Activated CD4-positive, alpha-beta T cell treated with anti-CD3 and anti-CD28 coated beads, Interleukin-2, amount 50 U/mL, for 1 hour (primary cell): ENCODE data around the gene TMEM234.

ENCODE experiments used
- DNase-seq: peaks from one replicate; pipeline ENCODE4 v3.0.0-alpha.2; 2020

The TMEM234 gene

DNA sequence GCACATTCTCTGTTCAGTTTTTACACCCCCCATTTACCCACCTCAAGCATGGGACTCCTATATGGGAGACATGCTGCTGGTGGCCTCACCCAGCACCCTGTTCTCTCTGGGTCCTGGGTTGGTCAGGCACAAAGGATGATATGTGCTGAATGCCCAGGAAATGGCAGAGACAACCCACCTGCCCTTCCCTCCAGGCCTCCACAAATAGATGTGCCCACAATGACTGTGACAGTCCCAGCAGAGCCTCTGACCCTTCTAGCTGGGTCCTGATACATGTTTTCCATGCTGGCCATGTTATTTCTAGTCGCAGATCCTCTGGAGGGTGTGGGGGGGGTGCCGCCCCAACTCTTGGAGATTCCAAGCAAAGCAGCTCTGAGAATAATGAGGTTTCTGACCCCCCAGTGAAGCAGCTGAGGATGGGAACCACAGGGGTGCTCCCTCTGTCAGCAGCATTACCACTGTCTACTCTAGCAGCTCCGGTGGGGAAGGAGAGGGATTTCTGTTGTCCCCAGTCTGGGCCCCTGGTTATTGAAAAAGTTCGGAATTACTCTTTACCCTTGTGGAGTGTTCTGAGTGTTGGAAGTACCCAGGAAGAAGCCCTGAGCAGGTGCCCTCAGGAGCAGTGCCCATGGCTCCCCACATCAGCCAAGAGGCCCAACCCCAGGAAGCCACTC lies 23.0 kb downstream of the TMEM234 start:
- no peak for DNase-seq

DNA sequence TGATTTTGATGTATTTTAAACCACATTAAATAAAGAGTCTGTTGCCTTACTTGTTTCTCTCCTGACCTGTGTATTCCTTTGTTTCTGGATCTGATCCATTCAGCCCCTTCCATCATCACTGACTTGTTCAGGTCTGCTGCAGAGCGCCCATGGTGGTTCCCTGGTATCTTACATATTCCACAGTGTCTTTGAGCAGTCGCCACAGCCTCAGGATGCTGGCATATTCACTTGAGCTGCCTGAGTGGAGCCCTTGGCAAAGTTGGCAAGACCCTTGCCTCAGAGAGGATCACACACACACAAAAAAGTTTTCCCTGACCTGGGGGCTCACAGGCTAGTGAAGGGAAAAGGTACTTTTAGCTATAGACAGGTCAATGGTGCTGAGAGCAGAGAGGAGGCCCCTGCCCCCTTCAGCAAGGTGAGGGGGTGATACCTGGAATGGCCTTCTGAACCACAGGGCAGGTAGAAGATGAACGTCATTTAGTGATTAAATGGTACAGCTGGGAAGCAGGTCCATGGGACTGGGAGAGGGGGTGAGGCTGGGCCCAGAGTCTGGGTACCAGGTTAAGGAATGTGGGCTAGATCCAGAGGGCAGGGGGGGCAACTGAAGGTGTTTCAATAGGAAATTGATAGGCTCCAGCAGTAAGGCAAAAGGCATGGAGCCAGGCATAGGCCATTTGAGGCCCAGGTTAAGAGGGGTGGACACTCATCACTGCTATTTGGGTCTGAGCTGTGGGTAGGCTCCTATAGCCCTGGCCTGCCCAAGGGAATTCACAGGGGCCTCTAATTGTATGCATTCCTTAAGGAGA lies 23.7 kb downstream of the TMEM234 start:
- no peak for DNase-seq

DNA sequence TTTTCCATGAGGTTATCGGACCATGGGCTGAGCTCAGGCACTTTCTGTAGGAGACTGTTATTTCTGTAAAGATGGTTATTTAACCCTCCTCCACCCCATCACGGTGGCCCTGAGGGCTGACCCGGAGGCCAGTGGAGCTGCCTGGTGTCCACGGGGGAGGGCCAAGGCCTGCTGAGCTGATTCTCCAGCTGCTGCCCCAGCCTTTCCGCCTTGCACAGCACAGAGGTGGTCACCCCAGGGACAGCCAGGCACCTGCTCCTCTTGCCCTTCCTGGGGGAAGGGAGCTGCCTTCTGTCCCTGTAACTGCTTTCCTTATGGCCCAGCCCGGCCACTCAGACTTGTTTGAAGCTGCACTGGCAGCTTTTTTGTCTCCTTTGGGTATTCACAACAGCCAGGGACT lies 24.3 kb downstream of the TMEM234 start:
- no peak for DNase-seq

DNA sequence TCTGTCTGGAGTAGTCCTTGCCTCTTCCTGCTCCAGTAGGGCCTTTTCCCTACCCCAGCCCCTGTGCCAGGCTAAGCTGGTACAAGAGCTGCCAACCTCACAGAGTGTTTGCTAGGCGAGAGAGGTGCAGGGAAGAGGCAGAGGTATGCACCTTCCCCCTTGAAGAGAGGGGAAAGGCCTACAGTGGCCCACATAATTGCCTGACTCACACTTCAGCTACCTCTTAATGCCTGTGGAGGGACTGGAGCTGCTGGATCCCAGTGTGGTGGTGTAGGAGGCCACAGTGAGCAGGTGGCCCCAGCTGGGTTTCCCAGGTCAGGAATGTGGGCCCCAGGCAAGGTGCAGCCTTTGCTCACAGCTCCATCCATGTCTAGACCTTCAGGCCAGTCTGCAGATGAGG lies 25.1 kb downstream of the TMEM234 start:
- DNase-seq: no peak

DNA sequence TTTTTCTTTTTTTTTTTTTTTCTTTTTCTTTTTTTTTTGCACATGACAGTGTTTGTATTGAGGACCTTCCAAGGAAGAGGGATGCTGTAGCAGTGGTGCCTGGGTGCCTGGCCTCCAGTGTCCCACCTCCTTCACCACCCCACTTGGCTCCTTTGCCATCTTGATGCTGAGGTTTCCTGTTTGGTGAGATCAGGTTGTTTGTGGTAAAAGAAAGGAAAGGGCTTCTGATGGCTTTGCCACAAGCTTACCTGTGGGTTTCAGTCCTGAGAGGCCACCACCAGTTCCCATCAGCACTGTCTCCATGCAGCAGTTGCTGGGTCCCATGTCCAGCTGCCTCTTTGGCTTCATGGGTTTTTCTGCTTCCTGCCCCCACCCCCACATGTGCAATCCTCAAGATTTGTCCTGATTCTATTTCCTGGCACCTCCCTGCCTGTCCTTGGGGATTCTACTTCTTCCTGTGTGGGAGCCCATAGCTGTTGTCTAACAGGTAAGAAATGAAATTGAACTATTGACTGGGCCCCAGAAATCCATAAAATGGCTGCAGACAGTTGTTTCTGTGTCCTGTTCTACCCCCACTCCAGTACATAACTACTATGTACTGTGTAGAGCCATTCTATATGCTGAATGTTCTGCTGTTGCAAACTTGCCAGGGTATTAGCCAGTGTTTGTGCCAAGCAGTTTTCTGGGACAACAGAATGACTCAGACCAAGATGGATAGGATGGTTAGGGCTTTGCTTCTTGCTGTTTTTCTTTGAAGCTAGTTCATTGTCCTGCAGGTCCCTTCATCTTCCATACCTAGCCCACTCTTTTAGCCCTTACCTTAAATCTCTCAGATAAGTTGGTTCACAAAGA lies 26.0 kb downstream of the TMEM234 start:
- no peak for DNase-seq

DNA sequence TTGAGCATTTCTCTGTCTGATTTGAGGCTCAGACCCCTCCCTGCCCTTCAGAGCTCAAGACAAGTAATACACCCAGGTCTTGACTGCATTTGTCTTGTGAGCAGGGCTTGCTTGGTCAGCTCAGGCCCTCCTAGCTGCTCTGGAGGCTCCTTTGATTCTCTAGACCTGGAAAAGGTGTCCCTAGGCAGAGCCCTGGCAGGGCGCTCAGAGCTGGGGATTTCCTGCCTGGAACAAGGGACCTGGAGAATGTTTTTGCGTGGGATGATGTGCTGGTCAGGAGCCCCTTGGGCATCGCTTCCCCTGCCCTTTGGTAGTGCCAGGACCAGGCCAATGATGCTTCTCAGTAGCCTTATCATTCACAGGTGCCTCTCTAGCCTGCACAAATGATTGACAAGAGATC lies 26.6 kb downstream of the TMEM234 start:
- no peak for DNase-seq

DNA sequence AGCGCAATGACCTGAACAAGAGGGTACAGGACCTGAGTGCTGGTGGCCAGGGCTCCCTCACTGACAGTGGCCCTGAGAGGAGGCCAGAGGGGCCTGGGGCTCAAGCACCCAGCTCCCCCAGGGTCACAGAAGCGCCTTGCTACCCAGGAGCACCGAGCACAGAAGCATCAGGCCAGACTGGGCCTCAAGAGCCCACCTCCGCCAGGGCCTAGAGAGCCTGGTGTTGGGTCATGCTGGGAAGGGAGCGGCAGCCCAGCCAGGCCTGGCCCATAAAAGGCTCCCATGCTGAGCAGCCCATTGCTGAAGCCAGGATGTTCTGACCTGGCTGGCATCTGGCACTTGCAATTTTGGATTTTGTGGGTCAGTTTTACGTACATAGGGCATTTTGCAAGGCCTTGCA lies 27.2 kb downstream of the TMEM234 start:
- DNase-seq: no peak

DNA sequence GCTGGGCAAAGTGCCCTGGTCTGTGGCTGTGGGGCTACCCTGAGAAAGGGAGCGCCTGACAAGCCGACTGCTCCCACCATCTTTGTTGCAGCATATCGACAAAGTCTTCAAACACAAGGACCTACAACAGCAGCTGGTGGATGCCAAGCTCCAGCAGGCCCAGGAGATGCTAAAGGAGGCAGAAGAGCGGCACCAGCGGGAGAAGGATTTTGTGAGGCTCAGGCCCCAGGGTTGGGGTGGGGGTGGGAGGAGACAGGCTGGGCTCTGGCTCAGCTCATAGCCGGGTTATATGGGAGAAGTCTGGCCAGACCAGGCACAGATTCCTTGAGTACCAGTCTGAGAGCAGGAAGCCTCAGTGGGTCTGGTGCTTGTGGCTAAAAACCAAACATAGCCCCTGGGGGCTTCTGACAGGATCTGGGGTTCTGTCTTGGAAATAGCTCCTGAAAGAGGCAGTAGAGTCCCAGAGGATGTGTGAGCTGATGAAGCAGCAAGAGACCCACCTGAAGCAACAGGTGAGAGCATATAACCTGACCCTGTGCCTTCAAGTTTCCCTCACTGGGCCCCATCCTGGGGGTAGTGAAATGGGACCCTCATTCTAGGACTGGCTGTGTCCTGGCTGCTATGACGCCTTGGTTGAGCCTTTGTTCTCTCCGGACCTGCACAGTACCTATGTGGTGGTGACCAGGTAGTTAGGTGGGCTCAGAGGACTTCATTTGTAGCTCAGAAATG lies 29.8 kb downstream of the TMEM234 start:
- no peak for DNase-seq

DNA sequence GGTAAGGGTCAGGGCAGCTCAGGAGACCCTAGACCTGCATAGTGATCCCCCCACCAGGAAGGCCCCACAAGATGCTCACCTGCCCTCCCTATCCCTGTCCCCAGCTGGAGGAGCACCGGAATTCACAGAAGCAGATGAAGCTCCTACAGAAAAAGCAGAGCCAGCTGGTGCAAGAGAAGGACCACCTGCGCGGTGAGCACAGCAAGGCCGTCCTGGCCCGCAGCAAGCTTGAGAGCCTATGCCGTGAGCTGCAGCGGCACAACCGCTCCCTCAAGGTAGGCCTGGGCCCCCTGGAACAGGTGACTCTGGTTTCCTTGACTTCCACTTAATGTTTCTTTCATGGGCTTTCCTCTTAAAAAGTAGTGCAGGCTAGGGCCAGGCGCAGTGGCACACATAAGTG lies 34.3 kb downstream of the TMEM234 start:
- no peak for DNase-seq

DNA sequence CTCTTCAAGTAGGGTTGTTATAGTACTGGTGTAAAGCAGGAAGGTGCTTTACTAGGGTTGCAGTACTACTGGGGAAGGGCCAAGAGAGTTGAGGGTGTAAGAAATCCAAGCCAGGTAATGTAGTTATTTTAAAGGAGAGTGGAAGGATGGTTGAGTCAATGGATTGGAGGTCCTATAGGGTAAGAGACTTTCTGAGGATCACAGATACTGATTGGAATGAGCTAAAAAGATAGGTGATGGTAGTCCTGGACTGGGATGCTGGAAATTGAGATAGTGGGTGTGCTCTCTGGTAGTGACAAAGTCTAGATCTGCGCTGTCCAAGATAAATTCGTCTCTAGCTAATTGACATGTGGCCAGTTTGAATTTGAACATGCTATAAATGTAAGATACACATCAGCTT lies 35.7 kb downstream of the TMEM234 start:
- no peak for DNase-seq

DNA sequence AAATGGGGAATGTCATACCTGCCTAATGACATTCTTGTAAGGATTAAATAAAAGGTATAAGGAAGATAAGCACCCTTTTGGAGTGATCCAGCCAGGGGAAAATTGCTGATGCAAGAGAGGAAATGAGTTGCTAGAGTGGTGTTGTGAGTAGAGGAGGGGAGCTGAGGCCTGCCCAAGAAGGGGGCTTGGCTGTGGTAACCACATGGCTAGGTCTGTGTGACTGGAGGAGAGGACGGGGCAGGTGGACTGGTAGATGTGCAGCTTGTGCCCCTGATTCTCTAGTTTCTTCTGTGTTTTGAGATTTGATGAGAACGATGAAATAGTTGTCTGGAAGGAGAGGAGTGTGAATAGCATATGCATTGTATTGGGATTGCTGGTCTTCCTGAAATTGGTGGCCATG lies 36.1 kb downstream of the TMEM234 start:
- no peak for DNase-seq

DNA sequence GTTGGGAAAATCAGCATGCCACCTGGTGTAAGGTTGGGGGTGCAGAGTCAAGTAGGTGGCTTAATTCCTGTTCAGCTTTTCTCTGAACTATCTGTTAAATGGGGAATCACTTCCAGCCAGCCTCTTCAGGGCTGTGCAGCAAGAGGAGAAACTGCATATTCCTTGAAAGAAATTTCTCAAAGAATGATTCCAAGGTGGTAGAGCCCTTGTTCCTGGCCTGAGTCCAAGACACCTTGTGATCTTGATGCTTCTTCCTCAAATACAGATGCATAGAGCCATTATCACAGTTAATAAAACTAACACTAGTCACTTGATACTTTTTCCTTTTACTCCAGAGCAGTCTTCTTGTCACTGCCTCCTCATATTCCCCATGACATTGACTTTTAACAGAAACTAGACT lies 37.5 kb downstream of the TMEM234 start:
- DNase-seq: no peak

DNA sequence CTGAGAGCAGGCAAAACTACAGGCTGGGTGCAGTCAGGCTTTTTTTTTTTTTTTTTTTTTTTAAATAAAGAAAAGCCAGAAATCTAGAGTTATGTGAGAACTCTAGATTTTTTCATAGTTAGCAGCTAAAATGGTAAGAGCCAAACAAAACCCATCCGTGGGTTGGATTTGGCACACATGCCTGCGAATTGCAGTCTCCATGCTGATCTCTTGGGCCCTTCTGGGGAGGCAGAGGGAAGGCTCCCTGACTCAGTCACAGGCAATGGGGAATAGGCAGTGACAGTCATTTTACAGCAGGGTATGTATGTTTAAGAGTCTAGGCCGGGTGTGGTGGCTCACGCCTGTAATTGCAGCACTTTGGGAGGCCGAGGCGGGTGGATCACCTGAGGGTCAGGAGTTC lies 40.1 kb downstream of the TMEM234 start:
- no peak for DNase-seq

DNA sequence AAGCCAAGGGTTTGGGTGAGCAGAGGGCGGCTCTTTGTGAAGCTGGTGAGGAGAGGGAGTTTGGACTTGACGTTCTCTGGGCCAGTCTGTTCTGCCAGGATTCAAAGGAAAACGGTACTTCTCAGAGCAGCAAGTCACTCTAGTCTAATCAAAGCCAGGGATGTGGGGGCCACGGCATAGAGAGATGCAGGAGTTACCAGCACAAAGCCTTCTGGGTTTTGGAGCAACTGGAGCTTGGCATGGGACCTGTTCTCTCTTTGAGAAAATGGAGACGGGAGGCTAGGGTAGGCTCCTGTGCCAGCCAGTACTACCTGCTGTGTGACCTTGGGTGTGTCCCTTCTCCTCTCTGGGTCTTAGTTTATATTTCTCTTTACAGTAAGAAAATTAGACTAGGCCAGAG lies 40.6 kb downstream of the TMEM234 start:
- no peak for DNase-seq

DNA sequence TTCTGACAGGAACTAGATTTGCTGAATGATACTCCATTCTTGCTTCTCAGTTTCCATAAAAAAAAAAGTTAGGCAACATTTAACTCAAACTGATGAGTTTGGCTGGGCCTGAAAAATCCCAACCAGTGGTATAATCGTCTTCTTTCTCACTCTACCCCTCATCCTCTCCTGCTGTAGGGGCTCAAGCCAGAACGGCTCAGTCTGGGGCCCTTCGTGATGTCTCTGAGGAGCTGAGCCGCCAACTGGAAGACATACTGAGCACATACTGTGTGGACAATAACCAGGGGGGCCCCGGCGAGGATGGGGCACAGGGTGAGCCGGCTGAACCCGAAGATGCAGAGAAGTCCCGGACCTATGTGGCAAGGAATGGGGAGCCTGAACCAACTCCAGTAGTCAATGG lies 41.1 kb downstream of the TMEM234 start:
- no peak for DNase-seq

DNA sequence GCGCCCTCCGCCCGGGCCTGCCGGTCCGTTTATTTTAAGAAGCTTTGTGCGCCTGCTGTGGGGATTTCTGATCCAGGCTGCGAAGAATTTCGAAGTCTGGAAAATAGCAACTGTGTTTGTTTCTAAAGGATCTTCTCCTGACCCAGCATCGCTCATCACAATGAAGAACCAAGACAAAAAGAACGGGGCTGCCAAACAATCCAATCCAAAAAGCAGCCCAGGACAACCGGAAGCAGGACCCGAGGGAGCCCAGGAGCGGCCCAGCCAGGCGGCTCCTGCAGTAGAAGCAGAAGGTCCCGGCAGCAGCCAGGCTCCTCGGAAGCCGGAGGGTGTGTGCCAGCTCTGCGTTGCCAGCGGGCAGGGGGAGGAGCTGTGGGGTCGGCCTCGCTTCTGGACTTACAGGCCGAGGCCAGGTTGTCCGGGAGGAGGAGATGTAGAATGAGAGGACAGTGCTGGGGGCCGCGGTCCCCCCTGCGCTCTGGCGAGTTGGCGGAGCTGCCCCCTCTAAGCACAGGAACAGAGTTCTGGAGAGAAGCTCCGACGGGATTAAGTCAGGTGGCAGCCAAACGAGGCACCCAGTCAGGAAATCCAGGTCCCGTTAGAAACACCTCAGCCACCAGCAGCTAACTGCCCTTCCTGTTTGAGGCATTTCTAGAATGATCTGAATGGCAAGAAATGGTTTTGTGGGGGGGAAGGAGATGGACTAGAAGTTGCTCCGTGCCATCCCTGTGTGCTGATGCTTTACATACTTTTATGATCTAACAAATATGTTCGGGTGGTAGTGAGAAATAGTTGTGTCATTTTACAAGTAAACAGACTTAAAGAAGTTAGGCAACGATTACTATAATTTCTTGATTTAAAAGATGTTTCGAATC lies 41.7 kb downstream of the TMEM234 start:
- peak; percentile 21 for DNase-seq

DNA sequence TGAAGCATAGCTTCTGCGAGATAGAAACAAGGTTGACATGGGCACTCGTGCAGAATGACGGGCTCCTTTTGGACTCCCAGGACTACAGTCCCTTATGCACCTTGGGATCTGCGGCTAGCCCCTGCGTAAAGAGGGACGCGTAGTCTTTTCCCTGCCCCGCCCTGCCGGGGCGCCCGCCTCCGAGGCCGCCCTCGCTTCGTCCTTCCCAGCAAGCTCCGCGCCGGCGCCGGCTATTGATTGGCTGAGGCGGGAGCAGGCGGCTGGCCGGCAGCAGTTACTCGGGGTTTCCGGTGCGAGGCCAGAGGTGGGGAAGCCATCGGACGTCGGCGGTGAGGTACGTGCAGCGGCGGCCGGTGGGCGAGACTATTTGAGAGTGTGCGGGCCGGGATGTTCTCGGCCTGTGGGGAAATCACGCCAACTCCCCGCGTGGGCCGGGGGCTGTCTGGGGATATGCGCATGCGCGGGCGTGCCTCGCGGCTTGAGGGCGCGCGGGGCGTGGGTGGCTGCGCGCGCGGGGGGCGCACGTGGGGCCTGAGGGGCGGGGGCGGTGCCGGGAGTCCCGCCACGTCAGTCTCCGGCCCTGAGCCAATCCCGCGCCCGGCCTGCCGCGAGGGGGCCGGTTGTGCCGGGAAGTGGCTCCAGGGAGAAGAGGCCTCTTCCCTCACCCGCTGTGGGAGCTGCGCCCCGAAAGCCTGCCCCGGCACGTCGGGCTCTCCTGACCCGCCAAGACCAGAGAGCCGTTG lies 42.5 kb downstream of the TMEM234 start, which contains the start of gene TXLNA:
Gene TXLNA (plus strand): TSS at position 233 of the 743 bp plus-strand sequence. CDS start 671 bp downstream, outside the sequence.
- DNase-seq: peak; percentile 83

DNA sequence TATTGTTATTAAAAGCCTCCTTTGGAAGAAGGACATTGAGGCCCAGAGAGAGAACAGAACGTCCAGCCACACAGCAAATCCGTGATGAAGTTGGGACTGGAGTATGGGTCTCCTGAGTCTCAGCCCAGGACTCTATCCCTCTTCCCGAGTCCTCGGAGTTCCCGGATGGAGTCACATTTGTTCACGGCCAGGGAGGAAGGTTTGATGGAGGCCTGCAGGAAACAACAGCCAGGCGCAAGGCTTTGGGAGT lies 43.0 kb downstream of the TMEM234 start:
- DNase-seq: no peak

DNA sequence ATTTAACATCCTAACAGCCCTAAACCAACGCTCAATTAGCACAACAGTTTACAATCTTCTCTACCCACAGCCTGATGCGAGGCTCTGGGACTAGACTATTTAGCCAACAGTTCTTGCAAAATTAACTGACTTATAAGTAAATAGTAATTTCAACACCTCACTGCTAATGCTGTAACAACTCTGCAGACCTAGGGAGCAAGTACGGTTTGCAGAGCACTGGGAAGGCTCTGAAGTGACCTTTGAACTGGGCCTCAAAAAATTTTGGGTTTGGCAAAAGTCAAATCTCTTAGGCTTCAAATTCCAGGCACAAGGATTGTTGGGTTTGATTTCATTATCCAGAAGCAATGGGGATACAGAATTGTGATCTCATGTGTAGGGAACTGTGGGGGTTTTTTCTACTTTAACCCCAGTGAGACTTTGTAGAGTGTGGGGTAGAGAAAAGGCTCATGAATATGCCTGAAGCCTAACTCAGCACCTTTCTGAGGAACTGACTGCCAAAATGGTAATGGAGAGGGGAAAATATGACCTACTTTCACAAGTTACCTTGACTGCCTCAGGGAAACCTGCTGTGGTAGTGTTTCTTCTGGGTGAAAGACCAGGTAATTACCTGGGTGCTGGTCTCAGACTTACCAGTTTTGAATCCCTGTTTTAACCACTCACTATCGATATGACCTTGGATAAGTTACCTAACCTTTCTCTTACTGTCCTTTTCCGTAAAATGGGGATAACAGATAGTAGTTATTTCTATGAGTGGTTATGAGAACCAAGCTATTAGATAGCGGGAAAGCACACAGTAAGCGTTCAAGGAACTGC lies 43.6 kb downstream of the TMEM234 start:
- DNase-seq: no peak

DNA sequence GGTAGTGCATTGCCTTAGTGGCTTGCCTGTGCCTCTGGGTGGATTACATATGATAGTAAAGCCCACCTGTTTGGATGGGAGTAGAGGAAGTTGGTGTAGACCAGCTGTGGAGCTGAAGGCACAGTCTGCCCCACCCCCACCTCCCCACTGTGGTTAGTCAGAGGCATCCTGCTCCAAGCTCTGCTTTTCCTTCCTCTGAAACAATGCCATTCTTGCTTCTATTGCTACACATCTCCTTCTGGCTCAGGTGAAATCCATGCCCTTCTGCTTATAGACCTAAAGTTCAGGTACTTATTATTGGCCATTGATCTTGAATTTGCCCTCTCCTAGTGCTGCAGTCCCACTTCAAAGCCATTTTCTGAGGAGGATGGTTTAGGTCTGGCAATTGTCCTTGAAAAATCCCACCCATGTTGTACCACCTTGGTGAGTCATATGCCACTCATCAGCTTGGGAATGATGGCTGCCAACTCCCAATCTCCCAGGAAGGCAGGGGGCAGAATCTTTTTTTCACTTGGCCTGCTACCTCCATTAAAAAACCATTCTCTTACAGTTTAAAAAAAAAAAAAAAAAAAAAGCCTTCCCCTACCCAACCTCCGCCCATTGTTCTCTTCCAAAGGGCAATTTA lies 49.4 kb downstream of the TMEM234 start:
- DNase-seq: no peak
